ENCODE results near the gene ANKMY1.

DNA sequence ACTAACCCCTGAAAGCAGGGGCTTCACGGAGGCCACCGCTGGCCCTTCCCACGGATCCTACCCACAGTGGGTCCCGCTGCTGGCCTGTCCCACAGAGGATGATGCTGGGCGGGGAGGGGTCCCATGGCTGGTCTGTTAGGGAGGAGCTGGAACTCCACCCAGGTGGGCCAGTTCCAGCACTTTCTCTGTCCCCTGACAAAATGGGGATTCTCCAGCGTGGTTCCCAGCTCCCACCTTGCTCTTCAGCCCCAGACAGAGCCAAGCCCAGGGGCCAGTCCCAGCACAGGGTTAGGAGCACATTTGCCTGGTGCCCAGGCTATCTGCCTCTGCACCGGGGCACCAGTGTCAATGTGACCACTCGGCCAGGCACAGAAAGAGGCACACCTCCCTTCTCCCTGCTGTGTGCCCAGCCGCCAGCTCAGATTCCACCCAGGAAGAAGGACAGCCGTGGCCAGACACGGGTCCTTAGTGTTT is 50.0 kb downstream of the ANKMY1 start:
- TF ChIP-seq, protein P1, sequence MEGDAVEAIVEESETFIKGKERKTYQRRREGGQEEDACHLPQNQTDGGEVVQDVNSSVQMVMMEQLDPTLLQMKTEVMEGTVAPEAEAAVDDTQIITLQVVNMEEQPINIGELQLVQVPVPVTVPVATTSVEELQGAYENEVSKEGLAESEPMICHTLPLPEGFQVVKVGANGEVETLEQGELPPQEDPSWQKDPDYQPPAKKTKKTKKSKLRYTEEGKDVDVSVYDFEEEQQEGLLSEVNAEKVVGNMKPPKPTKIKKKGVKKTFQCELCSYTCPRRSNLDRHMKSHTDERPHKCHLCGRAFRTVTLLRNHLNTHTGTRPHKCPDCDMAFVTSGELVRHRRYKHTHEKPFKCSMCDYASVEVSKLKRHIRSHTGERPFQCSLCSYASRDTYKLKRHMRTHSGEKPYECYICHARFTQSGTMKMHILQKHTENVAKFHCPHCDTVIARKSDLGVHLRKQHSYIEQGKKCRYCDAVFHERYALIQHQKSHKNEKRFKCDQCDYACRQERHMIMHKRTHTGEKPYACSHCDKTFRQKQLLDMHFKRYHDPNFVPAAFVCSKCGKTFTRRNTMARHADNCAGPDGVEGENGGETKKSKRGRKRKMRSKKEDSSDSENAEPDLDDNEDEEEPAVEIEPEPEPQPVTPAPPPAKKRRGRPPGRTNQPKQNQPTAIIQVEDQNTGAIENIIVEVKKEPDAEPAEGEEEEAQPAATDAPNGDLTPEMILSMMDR (IDR thresholded peaks at IDR 0.05) = no peak
- TF ChIP-seq POLR2A (IDR thresholded peaks at IDR 0.05) = no peak
